ENCODE results near the gene NEK9. TPM values are rescaled to one million over a fixed set of nuclear protein-coding genes. Genes with fewer than 3 reads are reported as not detected.

The NEK9 gene
- total RNA-seq, 1 donor from 2014 or later, result 65.4 TPM

GRCh38 chr14:75088566-75089373 lies 38.1 kb downstream of the NEK9 start:
- Mint-ChIP-seq H3K36me3 (ENCODE audit: low read depth) (peaks cover 21% of the 10 kb centered on the region), H3K4me1 (ENCODE audit: low read depth) (peaks cover 2% of the 10 kb centered on the region), H3K4me3 (ENCODE audit: unreplicated experiment) (no peak overlapping the region), H3K9me3 (ENCODE audit: low read depth) (no peaks in the 10 kb centered on the region), H3K27me3 (ENCODE audit: low read depth) (no peaks in the 10 kb centered on the region), H3K27ac (ENCODE audit: unreplicated experiment) (no peak overlapping the region)
- TF ChIP-seq CTCF (IDR thresholded peaks at IDR 0.05), result peak; percentile 92
- no peak for DNase-seq (ENCODE audit: low spot score)

- Mint-ChIP-seq H3K27ac (ENCODE audit: unreplicated experiment) (no peak overlapping the region), H3K4me1 (ENCODE audit: low read depth) (peaks cover 2% of the 10 kb centered on the region), H3K4me3 (ENCODE audit: unreplicated experiment) (no peak overlapping the region), H3K27me3 (ENCODE audit: low read depth) (no peaks in the 10 kb centered on the region), H3K36me3 (ENCODE audit: low read depth) (peaks cover 23% of the 10 kb centered on the region), H3K9me3 (ENCODE audit: low read depth) (no peaks in the 10 kb centered on the region)
- DNase-seq (ENCODE audit: low spot score), result no peak
- no peak for TF ChIP-seq CTCF (IDR thresholded peaks at IDR 0.05)
These were observed 38.7 kb downstream of the NEK9 start for GRCh38 chr14:75088153-75088552.

- peaks cover 22% of the 10 kb centered on the region for H3K36me3 Mint-ChIP-seq (ENCODE audit: low read depth)
- peaks cover 13% of the 10 kb centered on the region for H3K4me1 Mint-ChIP-seq (ENCODE audit: low read depth)
- no peak for DNase-seq (ENCODE audit: low spot score)
- H3K27ac Mint-ChIP-seq (ENCODE audit: unreplicated experiment), result no peak overlapping the region
- H3K27me3 Mint-ChIP-seq (ENCODE audit: low read depth), result no peaks in the 10 kb centered on the region
- no peak overlapping the region for H3K4me3 Mint-ChIP-seq (ENCODE audit: unreplicated experiment)
- no peaks in the 10 kb centered on the region for H3K9me3 Mint-ChIP-seq (ENCODE audit: low read depth)
- peak; percentile 51 for TF ChIP-seq CTCF (IDR thresholded peaks at IDR 0.05)
These were observed 42.3 kb downstream of the NEK9 start for GRCh38 chr14:75084513-75084912.

GRCh38 chr14:75083271-75083670 lies 43.6 kb downstream of the NEK9 start:
- no peak overlapping the region for H3K27ac Mint-ChIP-seq (ENCODE audit: unreplicated experiment)
- no peak overlapping the region for H3K4me3 Mint-ChIP-seq (ENCODE audit: unreplicated experiment)
- H3K27me3 Mint-ChIP-seq (ENCODE audit: low read depth), result no peaks in the 10 kb centered on the region
- no peak for DNase-seq (ENCODE audit: low spot score)
- H3K4me1 Mint-ChIP-seq (ENCODE audit: low read depth), result peaks cover 13% of the 10 kb centered on the region
- H3K9me3 Mint-ChIP-seq (ENCODE audit: low read depth), result no peaks in the 10 kb centered on the region
- H3K36me3 Mint-ChIP-seq (ENCODE audit: low read depth), result peaks cover 22% of the 10 kb centered on the region
- TF ChIP-seq CTCF (IDR thresholded peaks at IDR 0.05), result no peak

GRCh38 chr14:75081660-75082229 lies 45.1 kb downstream of the NEK9 start:
- TF ChIP-seq CTCF (IDR thresholded peaks at IDR 0.05), result no peak
- no peak overlapping the region for H3K27ac Mint-ChIP-seq (ENCODE audit: unreplicated experiment)
- H3K9me3 Mint-ChIP-seq (ENCODE audit: low read depth), result no peaks in the 10 kb centered on the region
- DNase-seq (ENCODE audit: low spot score), result no peak
- H3K36me3 Mint-ChIP-seq (ENCODE audit: low read depth), result peaks cover 15% of the 10 kb centered on the region
- H3K4me1 Mint-ChIP-seq (ENCODE audit: low read depth), result peaks cover 13% of the 10 kb centered on the region
- H3K27me3 Mint-ChIP-seq (ENCODE audit: low read depth), result no peaks in the 10 kb centered on the region
- no peak overlapping the region for H3K4me3 Mint-ChIP-seq (ENCODE audit: unreplicated experiment)

Data from chondrocyte (in vitro differentiated cells).